Endodermal cell (in vitro differentiated cells): Measurements from ENCODE around the gene ANKRD9. TPM values are rescaled to one million over a fixed set of nuclear protein-coding genes. Genes with fewer than 3 reads are reported as not detected.

Experiments used
- DNase-seq: peaks from one replicate; pipeline ENCODE4 v3.0.0-alpha.2; 2017
- H3K27ac ChIP-seq: 2 replicates; pipeline ENCODE4 v1.5.1; 2013; ENCODE audit warnings: mild to moderate bottlenecking, low read depth, low read length, moderate library complexity
- H3K27me3 ChIP-seq: 2 replicates; pipeline ENCODE4 v1.6.1; 2013; ENCODE audit warnings: mild to moderate bottlenecking, low read length, moderate library complexity; ENCODE audit not compliant: insufficient read depth, control insufficient read depth, poor library complexity, severe bottlenecking
- H3K36me3 ChIP-seq: 2 replicates; pipeline ENCODE4 v1.7.0; 2013; ENCODE audit warnings: mild to moderate bottlenecking, low read length, moderate library complexity; ENCODE audit not compliant: control insufficient read depth, insufficient read depth
- H3K4me1 ChIP-seq: one replicate; pipeline ENCODE4 v1.7.0; 2013; ENCODE audit warnings: low read length; ENCODE audit not compliant: control insufficient read depth, insufficient read depth
- H3K4me3 ChIP-seq: 2 replicates; pipeline ENCODE4 v1.5.1; 2013; ENCODE audit warnings: mild to moderate bottlenecking, low read length, moderate library complexity
- H3K9ac ChIP-seq: 2 replicates; pipeline ENCODE4 v1.6.1; 2013; ENCODE audit warnings: mild to moderate bottlenecking, low read length, moderate library complexity; ENCODE audit not compliant: poor library complexity, severe bottlenecking; ENCODE audit errors: extremely low read depth
- H3K9me3 ChIP-seq: 2 replicates; pipeline ENCODE4 v1.6.1; 2013; ENCODE audit warnings: mild to moderate bottlenecking, low read length, moderate library complexity; ENCODE audit not compliant: control insufficient read depth
- H3K27ac Mint-ChIP-seq: 2 replicates; pipeline ENCODE4 v1.8.0; 2020; ENCODE audit warnings: mixed read lengths
- H3K27me3 Mint-ChIP-seq: 2 replicates; pipeline ENCODE4 v1.8.0; 2021; ENCODE audit warnings: mild to moderate bottlenecking, mixed read lengths; ENCODE audit not compliant: insufficient read depth
- H3K36me3 Mint-ChIP-seq: 2 replicates; pipeline ENCODE4 v1.8.0; 2020; ENCODE audit warnings: low read depth, mixed read lengths
- H3K4me1 Mint-ChIP-seq: 2 replicates; pipeline ENCODE4 v1.8.0; 2020; ENCODE audit warnings: mixed read lengths
- H3K4me3 Mint-ChIP-seq: 2 replicates; pipeline ENCODE4 v1.8.0; 2020; ENCODE audit warnings: mild to moderate bottlenecking, moderate library complexity, mixed read lengths
- H3K9me3 Mint-ChIP-seq: 2 replicates; pipeline ENCODE4 v1.8.0; 2020; ENCODE audit warnings: mild to moderate bottlenecking, mixed read lengths
- CTCF ChIP-seq: fragments of 200-600 bp; sonication (generic); conservative IDR thresholded peaks from 2 replicates; pipeline ENCODE4 v1.5.0; 2021; ENCODE audit warnings: antibody characterized with exemption, mild to moderate bottlenecking
- WGBS, 2 experiments: methylation state at CpG; one replicate each; pipeline versions ENCODE4 v1.1.5 to v1.1.7; 2013; ENCODE audit warnings: missing lambda C conversion rate in 2 of 2, mixed read lengths in 1 of 2; ENCODE audit not compliant: insufficient coverage in 1 of 2, insufficient read length in 1 of 2; 5-methylcytosine and 5-hydroxymethylcytosine counted together
- total RNA-seq, 2 donors: library from RNA; stranded (reverse); fragmentation: NEBNext Ultra II Directional in 1 of 2; extraction: Animal tissue kit (Norgen Biotek cat#: 25700) in 1 of 2; gene quantifications; 2 replicates in 1 of 2; 3 replicates in 1 of 2; pipeline ENCODE4 v1.2.1, GENCODE V29; 2021

Gene ANKRD9
- total RNA-seq, 2 donors from 2014 or later, result 32.7 to 38.9 TPM

GRCh38 chr14:102528431-102529170 is 19.0 kb upstream of the ANKRD9 start:
- no peak for DNase-seq
- Mint-ChIP-seq H3K9me3 (no peaks in the 10 kb centered on the region), H3K27me3 (no peaks in the 10 kb centered on the region), H3K4me3 (no peak overlapping the region), H3K27ac (no peak overlapping the region), H3K4me1 (peaks cover 7% of the 10 kb centered on the region), H3K36me3 (no peaks in the 10 kb centered on the region)
- Histone ChIP-seq H3K27me3 (no peaks in the 10 kb centered on the region), H3K4me3 (no peak overlapping the region), H3K9ac (no peak overlapping the region), H3K36me3 (no peaks in the 10 kb centered on the region), H3K27ac (no peak overlapping the region), H3K4me1 (peaks cover 3% of the 10 kb centered on the region), H3K9me3 (no peaks in the 10 kb centered on the region)
- 95 to 96% methylated on average over 4 to 8 of the region's 11 CpGs for WGBS, 2 experiments
- TF ChIP-seq CTCF, result no peak

GRCh38 chr14:102525929-102526497 is 16.4 kb upstream of the ANKRD9 start:
- DNase-seq, result no peak
- peaks cover 3% of the 10 kb centered on the region for H3K4me1 ChIP-seq
- Mint-ChIP-seq H3K27ac (peak overlapping the region; percentile 56), H3K9me3 (no peaks in the 10 kb centered on the region), H3K4me3 (peak overlapping the region; percentile 66), H3K27me3 (no peaks in the 10 kb centered on the region), H3K36me3 (no peaks in the 10 kb centered on the region), H3K4me1 (peaks cover 7% of the 10 kb centered on the region)
- H3K9me3 ChIP-seq, result no peaks in the 10 kb centered on the region
- no peak for TF ChIP-seq CTCF
- WGBS, 2 experiments, result 84 to 89% methylated on average over 7 to 12 of the region's 12 CpGs
- H3K27ac ChIP-seq, result no peak overlapping the region
- H3K27me3 ChIP-seq, result no peaks in the 10 kb centered on the region
- no peaks in the 10 kb centered on the region for H3K36me3 ChIP-seq
- peak overlapping the region; percentile 88 for H3K4me3 ChIP-seq
- H3K9ac ChIP-seq, result no peak overlapping the region

GRCh38 chr14:102525219-102525928 is 15.8 kb upstream of the ANKRD9 start:
- peaks cover 3% of the 10 kb centered on the region for H3K4me1 ChIP-seq
- DNase-seq, result no peak
- Mint-ChIP-seq H3K9me3 (no peaks in the 10 kb centered on the region), H3K36me3 (no peaks in the 10 kb centered on the region), H3K27ac (peak overlapping the region; percentile 81), H3K4me1 (peaks cover 7% of the 10 kb centered on the region), H3K27me3 (no peaks in the 10 kb centered on the region), H3K4me3 (peak overlapping the region; percentile 66)
- no peak overlapping the region for H3K27ac ChIP-seq
- no peaks in the 10 kb centered on the region for H3K27me3 ChIP-seq
- no peak for TF ChIP-seq CTCF
- H3K9ac ChIP-seq, result peak overlapping the region; percentile 26
- no peaks in the 10 kb centered on the region for H3K9me3 ChIP-seq
- 24 to 27% methylated on average over 8 to 11 of the region's 11 CpGs for WGBS, 2 experiments
- H3K36me3 ChIP-seq, result no peaks in the 10 kb centered on the region
- H3K4me3 ChIP-seq, result peak overlapping the region; percentile 88
